T-helper 1 cell (primary cell): ENCODE data around the gene RIPK3.
"Not testable (repeated sequence)": the region's sequence is repeated elsewhere in the genome, so short reads cannot be mapped to it uniquely, and the experiment has no call there.

Experiments
- DNase-seq, 5 donors: peaks; one replicate each; pipeline ENCODE4 v3.0.0-alpha.2; 2012 to 2020

Gene RIPK3

DNA sequence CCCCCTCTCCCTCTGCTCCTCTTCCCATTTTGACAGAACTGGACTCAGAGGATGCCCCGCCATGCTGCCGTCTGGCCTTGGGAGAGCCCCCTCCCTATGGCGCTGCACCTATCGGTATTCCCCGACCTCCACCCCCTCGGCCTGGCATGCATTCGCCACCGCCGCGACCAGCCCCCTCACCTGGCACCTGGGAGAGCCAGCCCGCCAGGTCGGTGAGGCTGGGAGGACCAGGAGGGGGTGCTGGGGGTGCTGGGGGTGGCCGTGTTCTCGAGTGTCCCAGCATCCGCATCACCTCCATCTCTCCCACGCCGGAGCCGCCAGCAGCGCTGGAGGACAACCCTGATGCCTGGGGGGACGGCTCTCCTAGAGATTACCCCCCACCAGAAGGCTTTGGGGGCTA is 29.7 kb upstream of the RIPK3 start:
- no peak for DNase-seq

- DNase-seq, result peak in 1 of 5 donors; percentile 15
Measured at GRCh38 chr14:24368562-24369252, 28.9 kb upstream of the RIPK3 start.

DNA sequence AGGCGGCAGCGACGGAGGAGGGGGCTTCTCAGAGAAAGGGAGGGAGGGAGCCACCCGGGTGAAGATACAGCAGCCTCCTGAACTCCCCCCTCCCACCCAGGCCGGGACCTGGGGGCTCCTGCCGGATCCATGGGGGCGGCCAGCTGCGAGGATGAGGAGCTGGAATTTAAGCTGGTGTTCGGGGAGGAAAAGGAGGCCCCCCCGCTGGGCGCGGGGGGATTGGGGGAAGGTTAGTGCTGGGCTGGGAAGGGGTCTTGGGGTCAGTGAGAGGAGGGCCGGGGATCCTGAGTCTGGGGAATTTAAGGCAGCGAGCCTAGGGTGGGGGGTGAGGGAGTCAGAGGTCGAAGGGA is 28.4 kb upstream of the RIPK3 start:
- no peak for DNase-seq

DNA sequence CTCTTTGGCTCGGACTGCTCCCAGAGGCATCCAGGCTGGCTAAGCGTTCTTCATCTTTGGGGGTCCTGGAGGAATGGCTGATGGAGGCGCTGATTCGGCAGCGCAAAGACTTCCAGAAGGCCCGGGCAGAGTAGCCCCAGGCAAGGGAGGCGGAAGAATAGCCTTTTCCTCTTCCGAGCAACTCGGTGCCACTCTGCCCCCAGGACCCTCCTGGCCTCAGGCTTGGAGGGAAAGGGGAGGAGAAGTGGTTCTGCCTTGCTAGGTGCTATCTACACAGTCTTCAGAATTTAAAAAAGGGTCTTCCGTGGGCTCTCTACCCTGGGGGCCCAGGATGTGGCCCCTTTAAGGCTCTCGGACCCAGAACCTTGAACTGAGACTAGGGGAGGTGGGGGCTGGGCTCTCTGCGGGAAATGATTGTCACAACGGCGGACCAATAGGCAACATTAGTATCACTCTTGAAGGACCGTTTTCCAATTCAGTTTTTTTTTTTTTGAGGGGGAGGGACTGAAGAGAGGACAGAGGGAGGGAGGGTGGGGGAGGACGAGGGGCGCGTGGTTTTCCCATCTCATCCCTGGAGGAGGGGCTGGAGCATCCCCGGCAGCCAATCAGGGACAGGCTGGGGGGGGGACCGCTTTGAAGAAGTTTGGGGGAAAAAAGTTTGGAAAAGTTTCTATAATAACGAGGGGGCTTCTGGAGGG is 27.9 kb upstream of the RIPK3 start, which contains the start of gene NFATC4:
NFATC4 (plus strand) TSS at position 671 of the 698 bp plus-strand sequence. CDS start 157 bp downstream, outside the sequence.
- no peak for DNase-seq

- peak in 2 of 5 donors; percentile 6 to 17 for DNase-seq
Measured at GRCh38 chr14:24366721-24367513, 27.1 kb upstream of the RIPK3 start.

- DNase-seq, result no peak
Measured at GRCh38 chr14:24366413-24366720, 26.6 kb upstream of the RIPK3 start.

DNA sequence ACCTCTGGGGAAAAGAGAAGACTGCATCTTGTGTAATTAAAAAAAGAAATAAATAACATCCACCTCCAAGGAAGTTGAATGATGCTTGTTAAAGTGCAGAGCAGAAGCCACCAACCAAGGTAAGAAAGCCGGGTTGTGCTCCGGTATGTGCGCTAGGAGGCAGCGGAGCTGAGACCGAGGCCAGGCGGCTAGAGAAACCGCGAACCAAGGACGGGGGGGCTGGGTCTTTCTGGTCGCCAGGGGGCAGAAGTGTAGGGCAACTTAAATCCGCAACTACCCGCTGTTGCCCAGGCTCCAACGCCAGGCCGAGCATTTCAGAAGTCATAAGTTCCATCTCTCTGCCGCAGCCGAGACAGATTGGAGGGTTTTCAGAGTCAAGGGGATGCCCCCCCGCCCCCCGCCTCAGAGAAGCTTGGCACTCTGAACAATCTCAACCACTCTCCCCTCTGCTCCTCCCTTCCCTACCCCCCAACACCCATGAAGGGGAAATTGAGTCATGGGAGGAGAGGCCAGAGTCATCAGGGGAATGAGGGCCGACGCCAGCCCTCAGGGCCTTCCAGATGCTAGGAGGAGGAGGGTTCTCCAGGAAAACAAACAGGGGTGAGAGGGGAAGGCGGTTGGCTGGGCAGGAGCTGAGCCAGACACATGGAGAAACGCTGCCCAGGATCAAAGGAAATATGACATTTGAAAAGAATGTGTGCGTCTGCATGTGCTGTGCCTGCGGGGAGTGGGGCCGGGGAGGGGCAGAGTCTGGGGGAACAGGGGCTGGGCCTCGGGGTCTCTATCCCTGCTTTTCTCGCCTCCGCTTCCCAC is 26.0 kb upstream of the RIPK3 start:
- DNase-seq, result peak in 4 of 5 donors; percentile 30 to 78 (median 40)

- no peak for DNase-seq
Measured at GRCh38 chr14:24364841-24365240, 25.1 kb upstream of the RIPK3 start.

DNA sequence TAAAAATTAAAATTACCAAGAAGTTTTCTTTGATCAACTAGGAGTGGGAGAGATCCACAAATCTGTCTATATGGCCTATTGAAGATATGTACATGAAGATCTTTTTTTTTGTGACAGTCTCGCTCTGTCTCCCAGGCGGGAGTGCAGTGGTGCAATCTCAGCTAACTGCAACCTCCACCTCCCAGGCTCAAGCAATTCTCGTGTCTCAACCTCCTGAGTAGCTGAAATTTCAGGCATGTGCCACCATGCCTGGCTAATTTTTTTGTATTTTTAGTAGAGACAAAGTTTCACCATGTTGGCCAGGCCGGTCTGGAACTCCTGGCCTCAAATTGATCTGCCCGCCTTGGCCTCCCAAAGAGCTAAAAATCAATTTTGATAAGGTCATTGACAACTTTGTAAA is 23.6 kb upstream of the RIPK3 start:
- no peak for DNase-seq

DNA sequence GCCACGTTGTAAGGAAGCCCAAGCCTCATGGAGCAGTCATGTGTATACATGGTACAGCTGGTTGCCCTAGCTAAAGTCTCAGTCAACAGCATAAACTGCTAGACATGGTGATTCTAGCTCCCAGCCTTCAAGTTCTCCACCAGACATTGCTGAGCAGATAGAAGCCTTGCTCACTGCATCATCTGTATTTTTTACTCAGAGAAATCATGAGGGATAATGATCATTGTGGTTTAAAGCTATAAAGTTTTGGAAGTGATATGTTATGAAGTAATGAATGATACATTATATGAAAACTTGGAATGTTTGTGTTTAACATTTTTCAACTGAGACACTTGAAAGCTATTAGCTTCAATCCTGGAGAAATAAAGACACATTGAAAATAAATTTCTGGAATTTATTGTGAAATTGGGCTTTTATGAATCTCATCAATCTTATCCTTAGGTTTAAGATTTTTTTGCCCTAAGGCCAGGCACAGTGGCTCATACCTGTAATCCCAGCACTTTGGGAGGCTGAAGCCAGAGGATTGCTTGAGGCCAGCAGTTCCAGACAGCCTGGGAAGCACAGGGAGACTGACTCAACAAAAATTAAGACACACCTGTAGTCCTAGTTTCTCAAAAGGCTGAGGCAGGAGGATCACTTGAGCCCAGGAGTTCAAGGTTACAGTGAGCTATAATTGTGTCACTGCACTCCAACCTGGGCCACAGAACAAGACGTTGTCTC is 22.6 kb upstream of the RIPK3 start:
- DNase-seq, result no peak

GRCh38 chr14:24361326-24361725 is 21.5 kb upstream of the RIPK3 start:
- no peak for DNase-seq

- no peak for DNase-seq
Measured at GRCh38 chr14:24360281-24360680, 20.5 kb upstream of the RIPK3 start.

DNA sequence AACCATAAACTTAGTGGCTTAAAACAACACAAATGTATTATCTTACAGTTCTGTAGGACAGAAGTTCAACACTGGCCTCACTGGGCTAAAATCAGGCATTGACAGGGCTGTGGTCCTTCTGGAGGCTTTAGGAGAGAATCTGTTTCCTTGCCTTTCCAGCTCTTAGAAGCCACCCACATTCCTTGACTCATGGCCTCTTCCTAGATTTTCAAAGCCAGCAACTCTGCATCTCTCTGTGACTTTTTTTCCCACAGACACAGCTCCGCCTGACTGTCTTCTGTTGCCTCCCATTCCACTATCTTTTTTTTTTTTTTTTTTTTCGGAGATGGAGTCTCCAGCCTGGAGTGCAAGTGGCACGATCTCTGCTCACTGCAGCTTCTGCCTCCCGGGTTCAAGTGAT is 16.4 kb upstream of the RIPK3 start:
- no peak for DNase-seq

GRCh38 chr14:24355009-24355408 is 15.2 kb upstream of the RIPK3 start:
- no peak for DNase-seq

DNA sequence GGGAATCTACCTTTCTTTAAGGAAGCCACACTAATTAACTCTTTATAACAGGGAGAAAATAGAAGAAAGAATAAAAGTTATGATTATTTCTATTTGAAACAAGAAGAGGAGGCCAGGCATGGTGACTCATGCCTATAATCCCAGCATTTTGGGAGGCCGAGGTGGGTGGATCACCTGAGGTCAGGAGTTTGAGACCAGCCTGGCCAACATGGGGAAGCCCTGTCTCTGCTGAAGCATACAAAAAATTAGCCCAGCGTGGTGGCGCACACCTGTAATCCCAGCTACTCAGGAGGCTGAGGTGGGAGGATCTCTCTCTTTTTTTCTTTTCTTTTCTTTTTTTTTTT is 14.7 kb upstream of the RIPK3 start:
- DNase-seq, result not testable (repeated sequence)

GRCh38 chr14:24353559-24354481 is 14.0 kb upstream of the RIPK3 start:
- DNase-seq, result no peak

DNA sequence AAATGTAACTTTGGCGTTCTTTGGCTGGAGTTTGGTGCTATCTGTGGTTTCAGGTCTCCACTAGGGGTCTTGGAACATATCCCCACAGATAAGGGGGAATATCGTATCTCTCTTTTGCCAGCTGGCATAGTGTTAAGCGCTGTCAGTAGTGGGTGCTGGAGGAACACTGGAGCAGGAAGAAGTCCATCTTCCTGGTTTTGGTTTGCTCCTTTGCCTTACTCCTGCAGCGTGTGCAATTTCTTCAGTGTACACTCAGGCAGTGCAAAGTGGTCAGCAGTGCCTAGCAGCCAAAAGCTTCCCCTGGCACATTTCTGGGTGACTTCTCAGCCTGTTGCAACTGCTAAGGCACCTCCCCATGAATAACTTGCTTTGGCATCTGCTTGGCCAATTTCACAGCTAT is 11.7 kb upstream of the RIPK3 start:
- DNase-seq, result no peak

DNA sequence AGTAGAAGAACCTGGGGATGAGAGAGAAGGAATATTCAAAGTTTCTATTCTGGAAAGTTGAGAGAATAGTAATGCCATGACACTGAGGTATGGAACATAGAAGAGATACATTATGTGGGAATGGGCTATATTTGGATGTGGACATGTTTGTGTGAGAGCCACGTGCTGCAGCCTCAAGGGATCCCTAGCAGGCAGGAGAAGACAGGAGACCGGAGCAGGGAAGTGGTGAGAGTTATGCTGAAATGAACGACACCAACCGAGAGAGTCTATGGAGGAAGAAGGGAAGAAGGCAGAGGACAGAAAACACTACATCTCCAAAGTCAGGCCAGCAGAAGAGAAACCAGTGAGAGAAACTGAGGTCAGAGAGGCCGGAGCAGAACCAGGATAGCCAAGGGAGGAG is 10.0 kb upstream of the RIPK3 start:
- no peak for DNase-seq

DNA sequence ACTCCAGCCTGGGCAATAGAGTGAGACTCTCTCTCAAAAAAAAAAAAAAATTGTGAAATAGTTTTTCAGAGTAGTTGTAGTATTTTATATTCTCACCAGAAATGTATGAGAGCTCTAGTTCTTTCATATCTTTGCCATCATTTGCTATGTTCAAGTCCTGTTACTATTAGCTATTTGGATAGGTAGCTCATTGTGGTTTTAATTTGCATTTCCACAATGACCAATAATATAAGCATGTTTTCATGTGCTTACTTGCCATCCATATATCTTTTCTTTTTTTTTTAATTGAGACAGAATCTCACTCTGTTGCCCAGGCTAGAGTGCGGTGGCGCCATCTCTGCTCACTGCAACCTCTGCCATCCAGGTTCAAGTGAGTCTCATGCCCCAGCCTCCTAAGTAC is 8.4 kb upstream of the RIPK3 start:
- no peak for DNase-seq

DNA sequence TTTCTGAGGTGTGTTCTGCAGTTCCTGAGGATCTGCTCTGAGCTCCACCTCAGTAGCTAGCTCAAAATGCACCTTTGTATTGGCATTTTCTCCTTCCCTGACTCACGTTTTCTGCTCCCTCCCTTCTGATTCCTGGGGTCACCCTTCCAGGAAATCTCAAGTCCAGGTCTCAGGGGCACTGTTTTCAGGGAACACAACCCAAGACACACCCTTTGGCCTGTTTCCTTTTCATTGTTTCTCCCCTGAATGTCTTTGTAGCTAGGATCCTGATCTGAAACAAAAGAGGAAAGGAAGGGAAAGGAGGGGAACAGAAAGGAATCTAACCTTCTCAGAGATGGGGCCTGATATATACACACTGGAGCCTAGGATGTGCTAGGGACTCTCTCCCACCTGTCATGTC is 7.3 kb upstream of the RIPK3 start:
- no peak for DNase-seq
